Duodenal mucosa (tissue), 2 donors: ENCODE results near the gene ELP4.

ENCODE experiments used
- H3K27ac ChIP-seq: one replicate; pipeline ENCODE4 v1.7.0; 2013; ENCODE audit warnings: low read depth, low read length
- H3K27me3 ChIP-seq, 2 donors: one replicate each; pipeline ENCODE4 v1.7.0; 2013; ENCODE audit warnings: low read length in 2 of 2, control low read depth in 1 of 2; ENCODE audit not compliant: insufficient read depth in 2 of 2, control insufficient read depth in 1 of 2
- H3K36me3 ChIP-seq, 2 donors: one replicate each; pipeline ENCODE4 v1.7.0; 2013; ENCODE audit warnings: low read length in 2 of 2, control low read depth in 1 of 2; ENCODE audit not compliant: insufficient read depth in 2 of 2, control insufficient read depth in 1 of 2
- H3K4me1 ChIP-seq, 2 donors: one replicate each; pipeline ENCODE4 v1.7.0; 2013; ENCODE audit warnings: low read length in 2 of 2, control low read depth in 1 of 2; ENCODE audit not compliant: insufficient read depth in 2 of 2, control insufficient read depth in 1 of 2
- H3K4me3 ChIP-seq, 2 donors: one replicate each; pipeline ENCODE4 v1.7.0; 2013; ENCODE audit warnings: low read length in 2 of 2, low read depth in 1 of 2
- H3K9ac ChIP-seq, 2 donors: one replicate each; pipeline ENCODE4 v1.7.0; 2013; ENCODE audit warnings: low read length in 2 of 2, low read depth in 1 of 2
- H3K9me3 ChIP-seq, 2 donors: one replicate each; pipeline ENCODE4 v1.7.0; 2013; ENCODE audit warnings: low read length in 2 of 2, control low read depth in 1 of 2; ENCODE audit not compliant: control insufficient read depth in 1 of 2

ELP4 gene, protein sequence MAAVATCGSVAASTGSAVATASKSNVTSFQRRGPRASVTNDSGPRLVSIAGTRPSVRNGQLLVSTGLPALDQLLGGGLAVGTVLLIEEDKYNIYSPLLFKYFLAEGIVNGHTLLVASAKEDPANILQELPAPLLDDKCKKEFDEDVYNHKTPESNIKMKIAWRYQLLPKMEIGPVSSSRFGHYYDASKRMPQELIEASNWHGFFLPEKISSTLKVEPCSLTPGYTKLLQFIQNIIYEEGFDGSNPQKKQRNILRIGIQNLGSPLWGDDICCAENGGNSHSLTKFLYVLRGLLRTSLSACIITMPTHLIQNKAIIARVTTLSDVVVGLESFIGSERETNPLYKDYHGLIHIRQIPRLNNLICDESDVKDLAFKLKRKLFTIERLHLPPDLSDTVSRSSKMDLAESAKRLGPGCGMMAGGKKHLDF

DNA sequence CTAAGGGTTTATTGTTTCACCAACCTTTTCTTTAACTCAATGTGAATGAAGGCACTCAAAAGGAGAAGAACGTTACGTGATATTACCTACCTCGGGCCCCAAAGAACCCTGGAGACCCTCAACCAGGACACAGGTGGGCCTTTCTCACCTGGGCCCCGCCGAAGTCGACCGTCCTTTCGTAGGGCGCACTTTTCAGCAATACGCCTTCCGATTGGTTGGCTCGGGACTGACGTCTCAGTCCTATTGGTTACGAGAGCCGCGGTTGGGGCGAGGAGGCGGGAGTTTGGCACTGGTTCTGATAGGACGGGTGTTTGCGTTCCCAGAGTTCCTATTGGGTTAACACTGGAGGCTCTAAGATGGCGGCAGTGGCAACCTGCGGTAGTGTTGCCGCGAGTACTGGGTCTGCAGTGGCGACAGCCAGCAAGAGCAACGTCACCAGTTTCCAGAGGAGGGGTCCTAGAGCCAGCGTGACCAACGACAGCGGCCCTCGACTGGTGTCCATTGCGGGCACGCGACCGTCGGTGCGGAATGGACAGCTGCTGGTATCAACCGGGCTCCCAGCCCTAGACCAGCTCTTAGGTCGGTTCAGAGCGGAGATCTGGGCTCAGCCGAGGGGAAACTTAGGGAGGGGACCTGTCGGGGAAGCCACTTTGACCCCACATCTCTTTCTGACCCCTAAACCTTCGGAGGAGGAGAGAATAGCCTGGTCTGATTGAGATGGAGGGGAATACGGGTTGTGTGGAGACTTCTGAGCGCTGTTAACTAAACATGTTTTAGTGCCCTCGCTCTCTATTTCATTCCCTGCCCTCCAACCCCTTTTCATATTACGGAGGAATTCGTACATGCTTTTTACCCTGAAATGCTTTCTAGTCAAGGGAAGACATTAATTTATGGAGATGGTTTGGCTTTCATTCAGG is at the start of gene ELP4, which contains the start of gene IMMP1L:
ELP4 (plus strand) TSS at position 339 of the 917 bp plus-strand sequence; CDS start at position 357, 18 bp downstream.
IMMP1L (minus strand) TSS at position 194 of the 917 bp plus-strand sequence. CDS start 46,346 bp downstream, outside the sequence.
- H3K36me3 ChIP-seq, result peaks cover 0 to 2% of the 10 kb centered on the region in 2 donors
- peak within 1 kb of the TSS; percentile 79 to 97 for H3K9ac ChIP-seq
- H3K27ac ChIP-seq, result peak within 1 kb of the TSS; percentile 65
- H3K4me3 ChIP-seq, result peak within 1 kb of the TSS; percentile 95 to 99
- peaks cover 7 to 25% of the 10 kb centered on the region in 2 donors for H3K4me1 ChIP-seq
- no peaks in the 10 kb centered on the region for H3K27me3 ChIP-seq
- no peaks in the 10 kb centered on the region for H3K9me3 ChIP-seq

DNA sequence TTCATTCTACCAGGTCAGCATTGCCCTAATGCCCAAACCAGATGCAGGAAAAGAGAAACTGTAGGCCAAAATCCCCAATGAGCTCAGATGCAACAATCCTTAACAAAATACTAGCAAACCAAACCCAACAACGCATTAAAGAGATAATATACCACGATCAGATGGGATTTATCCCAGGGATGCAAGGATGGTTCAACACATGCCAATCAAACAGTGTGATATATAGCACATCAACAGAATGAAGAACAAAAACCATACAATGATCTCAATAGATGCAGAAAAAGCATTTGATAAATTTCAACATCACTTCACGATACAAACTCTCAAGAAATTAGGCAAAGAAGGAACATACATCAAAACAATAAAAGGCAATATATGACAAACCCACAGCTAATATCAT is 45.1 kb upstream of the ELP4 start:
- peaks cover 8 to 9% of the 10 kb centered on the region in 2 donors for H3K9me3 ChIP-seq
- no peaks in the 10 kb centered on the region for H3K36me3 ChIP-seq
- H3K27ac ChIP-seq, result no peak overlapping the region
- no peaks in the 10 kb centered on the region for H3K27me3 ChIP-seq
- no peaks in the 10 kb centered on the region for H3K4me1 ChIP-seq
- no peak overlapping the region for H3K4me3 ChIP-seq
- H3K9ac ChIP-seq, result no peak overlapping the region

DNA sequence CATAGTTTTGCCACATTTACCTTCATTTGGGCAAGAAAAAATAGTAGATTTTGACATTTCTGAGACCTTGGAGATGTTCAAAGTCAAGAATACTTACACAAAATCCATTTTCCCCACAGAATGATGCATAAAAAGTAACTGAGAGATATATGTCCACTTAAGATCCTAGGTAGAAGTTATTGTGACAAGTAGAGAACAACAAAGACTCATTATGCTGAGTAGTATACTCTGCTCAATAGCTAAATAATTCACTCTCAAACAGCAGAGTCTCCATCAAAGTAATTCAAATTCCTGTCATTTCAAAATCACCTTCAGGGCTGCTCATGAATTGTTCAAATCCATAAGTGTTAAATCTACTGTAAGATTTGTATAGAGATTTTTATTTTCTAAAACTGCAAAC is 35.5 kb upstream of the ELP4 start:
- Histone ChIP-seq H3K27me3 (no peaks in the 10 kb centered on the region), H3K4me1 (no peaks in the 10 kb centered on the region), H3K27ac (no peak overlapping the region), H3K9me3 (no peaks in the 10 kb centered on the region), H3K36me3 (no peaks in the 10 kb centered on the region), H3K4me3 (no peak overlapping the region), H3K9ac (no peak overlapping the region)

DNA sequence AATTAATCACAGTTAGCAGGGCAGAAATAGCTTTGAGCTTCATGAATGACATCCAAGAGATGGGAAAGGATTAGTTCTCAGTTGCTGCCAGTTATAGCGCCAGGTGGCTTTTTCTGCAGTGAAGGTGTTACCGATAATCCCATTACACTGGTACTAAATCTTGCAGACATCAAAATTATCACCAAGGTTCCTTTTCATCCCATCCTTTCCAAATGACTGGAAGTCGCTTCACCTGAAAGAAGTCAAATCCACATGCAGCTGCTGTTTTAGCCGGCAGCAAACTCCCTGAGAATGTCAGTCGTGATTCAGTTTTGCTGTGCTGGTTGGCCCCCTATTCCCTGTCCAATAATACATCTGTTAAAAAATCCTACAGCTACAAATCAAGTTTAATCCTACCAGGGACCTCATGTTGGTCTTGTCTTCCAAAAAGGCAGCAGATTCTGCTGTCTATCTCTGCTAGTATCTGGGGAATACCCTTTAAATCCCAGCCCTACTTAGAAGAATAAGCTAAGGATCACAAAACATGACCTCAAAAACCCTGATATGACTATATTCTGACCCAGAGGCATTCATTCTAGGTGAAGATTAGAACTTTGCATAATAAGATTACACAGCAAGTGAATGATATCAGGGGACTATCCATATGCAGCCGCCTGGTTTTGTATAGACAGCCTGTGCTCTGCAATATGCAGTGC is 31.9 kb upstream of the ELP4 start:
- Histone ChIP-seq H3K9me3 (no peaks in the 10 kb centered on the region), H3K9ac (no peak overlapping the region), H3K4me3 (no peak overlapping the region), H3K4me1 (no peaks in the 10 kb centered on the region), H3K27ac (no peak overlapping the region), H3K36me3 (no peaks in the 10 kb centered on the region), H3K27me3 (no peaks in the 10 kb centered on the region)

DNA sequence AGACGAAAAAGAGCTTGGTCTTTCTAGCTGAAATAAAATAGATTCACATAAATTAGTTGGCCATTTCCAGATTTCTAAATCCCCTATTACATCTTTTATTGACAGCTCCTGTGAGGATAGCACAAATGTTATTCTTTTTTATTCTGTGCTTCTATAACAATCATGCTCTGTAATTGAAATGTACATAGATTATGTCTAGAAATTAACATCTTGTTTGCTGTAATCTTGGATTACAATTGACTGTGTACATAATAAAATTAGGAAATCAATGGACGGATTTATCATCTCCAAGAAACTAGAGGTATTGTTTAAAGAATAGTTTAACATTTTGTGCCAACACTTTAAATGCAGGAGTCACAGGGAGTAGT is 31.4 kb upstream of the ELP4 start:
- no peaks in the 10 kb centered on the region for H3K36me3 ChIP-seq
- no peak overlapping the region for H3K27ac ChIP-seq
- no peaks in the 10 kb centered on the region for H3K9me3 ChIP-seq
- H3K4me1 ChIP-seq, result no peaks in the 10 kb centered on the region
- no peaks in the 10 kb centered on the region for H3K27me3 ChIP-seq
- H3K9ac ChIP-seq, result no peak overlapping the region
- no peak overlapping the region for H3K4me3 ChIP-seq

DNA sequence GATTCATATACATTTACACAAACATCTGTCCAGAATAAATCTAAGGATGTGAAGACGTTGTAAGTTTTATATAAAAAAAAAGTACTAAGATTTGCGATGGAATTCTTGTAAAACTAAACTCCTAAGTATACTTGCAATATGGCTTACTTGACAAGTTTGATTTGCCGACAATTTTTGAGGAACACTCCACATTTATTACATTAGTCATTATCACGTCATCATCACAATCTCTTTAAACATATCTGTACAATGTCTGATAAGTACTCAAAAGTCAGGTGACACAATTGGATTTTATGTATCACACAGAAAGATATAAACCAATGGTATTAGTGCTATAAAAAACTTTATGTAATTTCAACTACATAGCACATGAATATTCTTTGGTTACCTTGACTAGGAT is 30.5 kb upstream of the ELP4 start:
- Histone ChIP-seq H3K9ac (no peak overlapping the region), H3K9me3 (no peaks in the 10 kb centered on the region), H3K36me3 (no peaks in the 10 kb centered on the region), H3K27me3 (no peaks in the 10 kb centered on the region), H3K4me1 (no peaks in the 10 kb centered on the region), H3K27ac (no peak overlapping the region), H3K4me3 (no peak overlapping the region)

DNA sequence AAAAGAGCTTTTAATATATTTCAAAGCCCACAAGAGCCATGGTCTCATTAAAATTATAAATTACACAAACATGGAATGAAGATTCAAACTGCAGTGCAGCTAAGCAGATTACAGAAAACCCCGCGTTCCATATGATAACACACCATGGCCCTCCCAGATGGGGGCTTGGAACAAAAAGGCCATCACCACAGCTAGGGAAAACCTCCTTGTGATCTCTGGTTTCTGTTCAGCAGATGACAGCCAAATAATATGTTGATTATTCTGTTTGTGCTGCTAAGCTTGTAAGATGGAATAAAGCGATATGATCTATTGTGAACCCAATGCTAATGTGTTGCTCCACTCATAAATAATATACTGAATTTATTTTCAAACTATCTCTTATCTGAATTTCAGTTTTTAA is 28.6 kb upstream of the ELP4 start:
- H3K36me3 ChIP-seq, result no peaks in the 10 kb centered on the region
- H3K9ac ChIP-seq, result no peak overlapping the region
- no peak overlapping the region for H3K4me3 ChIP-seq
- no peaks in the 10 kb centered on the region for H3K9me3 ChIP-seq
- H3K27me3 ChIP-seq, result no peaks in the 10 kb centered on the region
- no peaks in the 10 kb centered on the region for H3K4me1 ChIP-seq
- no peak overlapping the region for H3K27ac ChIP-seq

DNA sequence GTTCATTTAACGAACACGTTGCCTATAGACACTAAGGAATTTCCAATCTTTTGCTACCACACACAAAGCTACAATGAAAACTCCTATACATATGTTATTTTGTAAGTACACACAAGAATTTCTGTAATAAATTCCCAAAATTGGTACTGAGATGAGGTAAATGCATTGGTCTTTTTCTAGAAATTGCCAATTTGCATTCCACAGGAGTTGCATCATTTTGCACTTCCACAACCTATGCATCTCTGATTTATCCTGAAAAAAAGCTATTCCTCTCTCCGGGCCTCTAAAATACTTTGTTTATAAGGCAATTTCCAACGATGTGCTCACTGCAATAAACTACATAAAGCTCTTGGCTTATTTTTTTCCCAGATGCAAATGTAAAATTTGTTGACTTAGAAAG is 25.1 kb upstream of the ELP4 start:
- Histone ChIP-seq H3K27ac (no peak overlapping the region), H3K36me3 (no peaks in the 10 kb centered on the region), H3K9ac (no peak overlapping the region), H3K27me3 (no peaks in the 10 kb centered on the region), H3K4me3 (no peak overlapping the region), H3K9me3 (no peaks in the 10 kb centered on the region), H3K4me1 (no peaks in the 10 kb centered on the region)

DNA sequence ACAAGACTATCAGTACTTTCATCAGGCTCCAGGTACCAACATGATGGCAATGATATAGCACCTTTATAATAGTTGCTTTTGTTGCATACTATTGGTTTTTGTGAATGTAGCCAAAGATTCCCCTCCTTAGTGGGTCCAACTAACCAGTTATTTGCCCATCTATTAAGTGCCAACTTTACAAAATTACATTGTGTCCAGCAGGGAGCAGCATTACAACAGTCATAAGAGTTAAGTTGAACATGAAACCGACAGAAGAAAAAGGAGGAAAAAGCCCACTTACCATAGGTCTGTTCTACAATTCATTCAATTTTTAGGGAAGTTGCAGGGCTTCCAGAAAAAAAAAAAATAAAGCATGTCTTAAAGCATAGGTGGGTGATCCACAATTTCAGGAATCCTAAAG is 21.7 kb upstream of the ELP4 start:
- no peaks in the 10 kb centered on the region for H3K27me3 ChIP-seq
- H3K9me3 ChIP-seq, result no peaks in the 10 kb centered on the region
- H3K4me1 ChIP-seq, result no peaks in the 10 kb centered on the region
- no peaks in the 10 kb centered on the region for H3K36me3 ChIP-seq
- no peak overlapping the region for H3K4me3 ChIP-seq
- H3K27ac ChIP-seq, result no peak overlapping the region
- H3K9ac ChIP-seq, result no peak overlapping the region
